ENCODE data around the gene IGF2.

The IGF2 gene

DNA sequence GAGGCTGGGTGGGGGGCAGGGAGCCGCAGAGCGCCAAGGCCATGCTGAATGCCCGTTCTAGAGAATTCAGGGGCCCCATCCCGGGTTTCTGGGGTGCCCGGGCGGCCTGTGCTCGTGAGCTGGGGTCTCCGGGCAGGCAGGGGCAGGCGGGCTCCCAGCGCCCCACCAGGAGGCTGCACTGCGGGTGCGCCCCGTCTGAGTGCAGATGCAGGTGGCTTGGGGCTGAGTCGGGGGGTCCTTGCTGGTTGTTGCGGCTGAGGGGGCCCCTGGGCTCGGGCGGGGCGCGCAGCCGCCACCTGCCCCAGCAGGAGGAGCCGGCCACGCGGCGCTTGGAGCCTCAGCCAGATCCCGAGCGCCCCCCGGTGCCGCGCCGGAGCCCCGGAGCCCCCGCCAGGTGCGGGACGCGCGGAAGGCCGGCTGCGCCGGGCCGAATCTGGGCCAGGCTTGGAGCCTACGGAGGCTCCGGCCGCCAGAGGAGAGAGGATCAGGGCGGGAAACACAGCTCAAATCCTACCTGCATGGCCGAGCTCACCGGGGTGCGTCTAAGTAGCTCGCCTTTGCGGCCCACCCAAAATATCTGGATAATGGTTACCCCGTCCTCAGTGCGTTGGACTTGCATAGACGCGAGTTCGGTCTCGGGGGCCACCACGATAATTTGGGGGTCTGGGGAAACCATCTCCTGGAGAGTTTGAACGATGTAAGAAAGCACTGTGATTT, 590 bp upstream of the IGF2 start:
- Histone ChIP-seq H3K9ac (ENCODE audit: low read depth, low read length) (peak overlapping the region; percentile 30), H3K4me1 (ENCODE audit: insufficient read depth, low read length) (peaks cover 8% of the 10 kb centered on the region; the same call in 1 of the 2 replicates), H3K36me3 (ENCODE audit: insufficient read depth, low read length) (no peaks in the 10 kb centered on the region), H3K9me3 (ENCODE audit: control insufficient read depth, insufficient read depth, low read length) (no peaks in the 10 kb centered on the region)

DNA sequence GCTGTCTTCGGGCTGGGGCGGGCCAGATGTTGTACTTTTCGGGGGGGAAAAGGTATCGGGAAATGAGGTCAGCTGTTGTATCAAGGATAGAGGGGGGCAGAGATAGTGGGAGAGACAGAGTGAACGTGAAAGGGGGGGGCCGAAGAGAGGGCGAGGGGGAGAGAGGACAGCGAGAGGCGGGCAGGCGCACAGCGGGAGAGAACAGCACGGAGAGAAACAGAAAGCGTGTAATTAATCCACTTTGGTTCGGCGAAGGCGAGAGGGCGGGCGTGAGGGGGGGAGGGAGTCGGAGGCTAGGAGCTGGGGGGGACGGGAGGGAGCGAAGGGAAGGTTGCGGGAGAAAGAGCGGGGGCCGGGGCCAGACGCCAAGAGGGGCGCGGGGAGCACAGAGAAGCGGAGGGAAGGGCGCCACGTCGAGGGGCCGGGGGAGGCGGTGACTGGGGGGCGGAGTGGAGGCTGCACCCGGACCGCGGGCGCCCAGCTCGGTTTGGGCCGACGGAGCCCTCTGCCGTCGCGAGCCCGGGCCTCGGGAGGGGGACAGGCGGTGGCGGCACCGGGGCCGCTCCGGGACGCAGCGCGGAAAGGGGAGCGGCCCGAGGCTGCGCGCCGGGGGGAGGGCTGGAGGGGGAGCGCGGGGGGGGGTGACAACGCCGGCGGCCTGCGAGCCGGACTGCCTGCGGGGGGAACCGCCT, 612 bp downstream of the IGF2 start:
- no peaks in the 10 kb centered on the region for H3K36me3 ChIP-seq (ENCODE audit: insufficient read depth, low read length)
- peak overlapping the region; percentile 13; the same call in 1 of the 2 replicates for H3K9ac ChIP-seq (ENCODE audit: low read depth, low read length)
- H3K9me3 ChIP-seq (ENCODE audit: control insufficient read depth, insufficient read depth, low read length): no peaks in the 10 kb centered on the region
- H3K4me1 ChIP-seq (ENCODE audit: insufficient read depth, low read length): peaks cover 8% of the 10 kb centered on the region; the same call in 1 of the 2 replicates

DNA sequence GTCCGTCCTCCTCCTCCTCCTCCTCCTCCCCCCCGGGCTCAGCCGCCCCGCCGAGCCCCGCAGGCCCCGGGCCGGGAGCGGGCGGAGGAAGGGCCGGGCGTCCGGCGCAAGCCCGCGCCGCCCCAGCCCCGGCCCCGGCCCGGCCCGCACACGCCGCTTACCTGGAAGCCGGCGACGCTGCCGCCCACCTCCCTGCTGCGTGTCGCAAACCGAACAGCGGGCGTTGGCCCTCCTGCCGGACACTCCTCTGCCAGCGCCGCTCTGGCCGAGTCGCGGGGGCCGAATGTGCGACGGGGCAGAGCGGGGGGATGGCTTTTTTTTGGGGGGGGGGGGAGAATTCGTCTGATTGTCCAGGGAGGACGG, 1.1 kb downstream of the IGF2 start:
- Histone ChIP-seq H3K9me3 (ENCODE audit: control insufficient read depth, insufficient read depth, low read length) (no peaks in the 10 kb centered on the region), H3K4me1 (ENCODE audit: insufficient read depth, low read length) (peaks cover 8% of the 10 kb centered on the region; the same call in 1 of the 2 replicates), H3K9ac (ENCODE audit: low read depth, low read length) (peak overlapping the region; percentile 78; the same call in 1 of the 2 replicates), H3K36me3 (ENCODE audit: insufficient read depth, low read length) (no peaks in the 10 kb centered on the region)

DNA sequence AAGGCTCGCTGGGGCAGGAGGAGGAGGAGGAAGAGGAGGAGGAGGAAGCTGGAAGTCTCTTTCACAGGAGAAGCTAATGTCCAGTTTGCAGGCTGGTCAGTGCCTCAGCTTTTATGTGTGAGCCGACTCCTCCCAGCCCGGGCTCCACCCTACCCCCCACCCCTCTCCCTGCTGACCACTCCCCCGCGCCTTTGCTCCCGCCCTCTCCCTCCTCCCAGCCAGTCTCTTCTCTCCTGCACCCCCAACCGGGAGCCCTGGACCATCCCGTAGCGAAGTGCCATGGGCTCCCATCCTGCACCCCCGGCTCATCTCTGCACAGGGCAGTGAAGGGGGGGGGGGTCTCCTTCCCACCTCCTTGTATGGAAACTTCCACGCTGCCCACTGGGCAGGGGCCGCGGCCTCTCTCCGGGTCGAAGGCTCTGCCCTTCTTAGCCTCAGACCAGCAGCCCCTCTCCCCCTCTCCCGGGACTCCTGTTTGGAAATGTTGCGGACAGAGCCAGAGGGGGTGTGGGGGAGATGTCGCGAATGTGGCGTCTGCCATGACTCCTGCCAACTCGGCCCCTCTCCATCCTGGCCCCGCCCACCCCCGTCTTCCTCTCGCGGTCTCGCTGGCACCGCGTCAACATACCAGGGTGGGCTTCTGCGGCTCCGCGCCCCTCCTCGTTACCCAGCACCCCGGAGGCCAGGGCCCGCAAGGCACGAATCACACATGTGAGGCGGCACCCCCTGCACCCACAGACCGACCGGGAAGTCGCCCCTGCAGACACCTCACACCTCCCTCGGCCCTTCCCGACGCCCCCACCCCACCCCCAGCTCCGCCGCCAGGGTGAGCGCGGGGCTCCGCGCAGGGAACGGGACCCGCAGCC, 1.8 kb downstream of the IGF2 start:
- Histone ChIP-seq H3K4me1 (ENCODE audit: insufficient read depth, low read length) (peaks cover 2% of the 10 kb centered on the region; the same call in 1 of the 2 replicates), H3K36me3 (ENCODE audit: insufficient read depth, low read length) (no peaks in the 10 kb centered on the region), H3K9me3 (ENCODE audit: control insufficient read depth, insufficient read depth, low read length) (no peaks in the 10 kb centered on the region), H3K9ac (ENCODE audit: low read depth, low read length) (peak overlapping the region; percentile 78; the same call in 1 of the 2 replicates)

DNA sequence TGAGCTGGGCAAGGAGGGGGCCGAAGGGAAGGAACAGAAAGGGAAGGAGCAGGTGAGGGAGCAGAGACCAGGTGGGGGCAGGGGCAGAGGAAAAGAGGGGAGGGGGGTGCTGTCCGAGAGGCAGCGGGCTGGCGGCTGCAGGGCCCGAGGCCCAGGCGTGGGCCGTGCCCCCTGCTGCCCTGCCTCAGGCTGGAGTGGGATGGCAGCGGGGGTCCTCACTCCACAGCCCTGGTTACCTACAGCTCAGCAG, 2.3 kb downstream of the IGF2 start:
- Histone ChIP-seq H3K36me3 (ENCODE audit: insufficient read depth, low read length) (no peaks in the 10 kb centered on the region), H3K9me3 (ENCODE audit: control insufficient read depth, insufficient read depth, low read length) (no peaks in the 10 kb centered on the region), H3K9ac (ENCODE audit: low read depth, low read length) (peak overlapping the region; percentile 78; the same call in 1 of the 2 replicates), H3K4me1 (ENCODE audit: insufficient read depth, low read length) (no peaks in the 10 kb centered on the region)

DNA sequence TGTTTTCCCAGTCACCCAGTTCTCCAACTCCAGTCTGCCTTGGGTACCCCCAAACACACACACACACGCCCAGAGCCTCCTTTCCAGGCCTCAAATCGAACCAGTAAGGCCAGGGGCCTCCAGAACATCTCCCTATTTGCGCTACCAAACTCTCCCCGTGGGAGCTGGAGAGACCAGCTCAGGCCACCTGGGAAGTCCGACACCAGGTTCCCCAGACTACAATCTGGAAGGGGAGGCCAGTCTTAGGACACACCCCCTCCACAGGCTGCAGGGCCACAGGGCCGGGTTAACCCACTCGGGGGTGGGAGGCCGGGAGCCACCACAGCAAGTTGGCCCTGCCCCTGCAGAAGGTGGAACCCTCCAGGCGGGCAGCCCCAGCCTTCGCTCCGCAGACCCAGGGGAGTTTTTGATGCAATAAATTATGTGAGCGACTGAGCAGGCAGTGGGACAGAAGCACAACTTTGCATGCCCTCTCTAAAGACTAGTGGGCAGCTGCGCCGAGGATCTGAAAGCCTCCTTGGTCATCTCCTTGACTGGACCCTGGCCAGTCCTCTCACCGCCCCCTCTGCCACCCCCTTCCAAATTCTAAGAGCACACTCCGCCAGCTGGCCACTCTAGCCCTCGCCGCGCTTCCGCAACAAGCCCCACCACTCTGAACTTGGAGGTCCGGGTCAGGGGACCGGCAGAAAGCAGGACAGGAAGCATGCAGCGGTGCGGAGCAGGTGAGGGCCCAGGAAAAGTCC, 2.8 kb downstream of the IGF2 start:
- Histone ChIP-seq H3K9me3 (ENCODE audit: control insufficient read depth, insufficient read depth, low read length) (no peaks in the 10 kb centered on the region), H3K9ac (ENCODE audit: low read depth, low read length) (peak overlapping the region; percentile 78; the same call in 1 of the 2 replicates), H3K36me3 (ENCODE audit: insufficient read depth, low read length) (no peaks in the 10 kb centered on the region), H3K4me1 (ENCODE audit: insufficient read depth, low read length) (no peaks in the 10 kb centered on the region)

DNA sequence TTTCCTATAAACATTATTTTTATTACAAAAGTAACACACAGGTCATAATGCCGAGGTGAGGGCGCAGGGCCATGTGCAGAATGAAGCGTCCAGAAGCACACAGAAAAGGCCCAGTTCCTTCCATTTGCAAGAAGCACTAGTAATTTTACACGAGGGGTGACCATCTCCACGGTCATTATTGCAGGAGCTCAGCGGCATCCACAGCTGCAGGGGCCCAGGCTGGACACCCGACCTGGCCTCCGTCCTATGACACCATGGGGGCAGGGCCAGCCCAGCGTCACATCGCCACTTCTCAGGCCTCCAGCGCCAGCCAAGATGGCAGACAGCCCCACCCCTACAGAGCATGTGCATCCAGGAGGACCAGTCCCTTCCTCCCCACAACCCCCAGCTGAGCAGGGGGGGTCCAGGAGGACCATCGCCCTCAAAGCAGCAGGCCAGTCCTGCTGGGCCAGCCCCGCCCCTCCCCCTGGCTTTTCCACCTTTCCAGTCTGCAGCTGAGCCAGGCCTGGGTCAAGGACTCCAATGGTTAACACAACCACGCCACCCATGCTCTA, 3.5 kb downstream of the IGF2 start:
- Histone ChIP-seq H3K9me3 (ENCODE audit: control insufficient read depth, insufficient read depth, low read length) (no peaks in the 10 kb centered on the region), H3K9ac (ENCODE audit: low read depth, low read length) (no peak overlapping the region), H3K36me3 (ENCODE audit: insufficient read depth, low read length) (no peaks in the 10 kb centered on the region), H3K4me1 (ENCODE audit: insufficient read depth, low read length) (no peaks in the 10 kb centered on the region)

DNA sequence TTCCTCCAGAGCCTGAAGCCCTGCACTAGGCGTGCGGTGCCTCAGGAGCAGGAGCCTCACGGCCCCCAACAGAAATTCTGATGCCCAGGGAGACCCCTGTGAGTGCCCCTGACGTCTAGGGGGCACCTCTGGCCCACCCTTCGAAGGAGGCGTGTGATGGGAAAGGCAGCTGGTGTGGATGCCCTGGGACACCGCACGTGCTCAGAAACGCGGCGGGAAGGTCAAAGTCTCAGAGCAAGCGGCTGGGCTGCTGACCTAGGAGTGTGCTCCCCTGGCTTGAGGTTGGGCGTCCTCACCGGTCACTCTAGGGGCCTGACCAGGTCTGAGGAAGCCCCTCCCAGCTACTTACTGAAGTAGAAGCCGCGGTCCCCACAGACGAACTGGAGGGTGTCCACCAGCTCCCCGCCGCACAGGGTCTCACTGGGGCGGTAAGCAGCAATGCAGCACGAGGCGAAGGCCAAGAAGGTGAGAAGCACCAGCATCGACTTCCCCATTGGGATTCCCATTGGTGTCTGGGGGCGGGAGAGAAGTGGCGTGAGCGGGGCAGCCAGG, 4.1 kb downstream of the IGF2 start:
- Histone ChIP-seq H3K9me3 (ENCODE audit: control insufficient read depth, insufficient read depth, low read length) (no peaks in the 10 kb centered on the region), H3K9ac (ENCODE audit: low read depth, low read length) (no peak overlapping the region), H3K4me1 (ENCODE audit: insufficient read depth, low read length) (no peaks in the 10 kb centered on the region), H3K36me3 (ENCODE audit: insufficient read depth, low read length) (no peaks in the 10 kb centered on the region)

DNA sequence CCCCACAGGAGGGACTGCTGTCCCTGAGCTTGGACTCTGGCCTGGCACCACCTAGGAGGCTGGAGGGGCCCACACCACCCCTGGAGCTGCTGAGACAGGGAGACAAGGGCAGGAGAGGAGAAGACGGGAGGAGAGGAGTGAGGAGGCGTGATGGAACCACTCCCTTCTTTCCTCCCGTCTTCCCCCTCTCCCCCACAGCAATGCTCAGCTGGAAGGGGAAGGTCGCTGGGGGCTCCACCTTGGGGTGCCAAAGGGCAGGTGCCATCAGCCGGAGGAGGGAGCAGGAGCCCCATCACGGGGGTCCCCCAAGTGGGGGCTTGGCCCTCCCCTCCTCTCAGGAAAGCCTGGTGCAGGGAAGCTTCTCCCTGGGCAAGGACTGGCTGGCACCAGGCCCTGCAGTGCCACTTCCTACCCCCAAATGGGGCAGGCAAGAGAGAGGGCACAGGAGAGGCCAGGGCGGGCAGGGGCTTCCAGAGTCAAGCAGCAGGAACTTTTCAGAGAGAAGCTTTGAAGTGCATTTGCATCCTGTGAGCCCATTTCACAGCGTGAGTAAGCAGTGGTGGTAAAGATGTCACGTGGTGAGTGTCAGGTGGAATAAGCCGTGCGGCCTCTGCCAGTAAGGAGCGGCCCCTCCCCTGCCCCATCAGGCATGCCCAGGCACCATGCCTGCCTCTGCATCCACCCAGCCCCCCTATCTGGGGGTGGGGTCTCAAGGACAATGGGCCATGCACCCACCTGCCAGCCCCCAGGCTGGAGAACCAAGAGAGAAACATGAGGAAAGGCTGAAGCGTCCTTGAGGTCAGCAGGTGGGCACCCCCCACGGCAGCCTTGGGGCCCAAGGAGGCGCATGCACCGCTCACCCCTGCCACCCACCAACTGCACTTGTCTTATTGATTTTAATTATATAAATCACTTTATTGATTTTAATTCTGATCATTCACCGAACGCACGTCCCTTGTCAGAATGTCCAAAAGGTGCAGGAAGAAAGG, 4.9 kb downstream of the IGF2 start:
- Histone ChIP-seq H3K36me3 (ENCODE audit: insufficient read depth, low read length) (no peaks in the 10 kb centered on the region), H3K9ac (ENCODE audit: low read depth, low read length) (no peak overlapping the region), H3K9me3 (ENCODE audit: control insufficient read depth, insufficient read depth, low read length) (no peaks in the 10 kb centered on the region), H3K4me1 (ENCODE audit: insufficient read depth, low read length) (no peaks in the 10 kb centered on the region)

DNA sequence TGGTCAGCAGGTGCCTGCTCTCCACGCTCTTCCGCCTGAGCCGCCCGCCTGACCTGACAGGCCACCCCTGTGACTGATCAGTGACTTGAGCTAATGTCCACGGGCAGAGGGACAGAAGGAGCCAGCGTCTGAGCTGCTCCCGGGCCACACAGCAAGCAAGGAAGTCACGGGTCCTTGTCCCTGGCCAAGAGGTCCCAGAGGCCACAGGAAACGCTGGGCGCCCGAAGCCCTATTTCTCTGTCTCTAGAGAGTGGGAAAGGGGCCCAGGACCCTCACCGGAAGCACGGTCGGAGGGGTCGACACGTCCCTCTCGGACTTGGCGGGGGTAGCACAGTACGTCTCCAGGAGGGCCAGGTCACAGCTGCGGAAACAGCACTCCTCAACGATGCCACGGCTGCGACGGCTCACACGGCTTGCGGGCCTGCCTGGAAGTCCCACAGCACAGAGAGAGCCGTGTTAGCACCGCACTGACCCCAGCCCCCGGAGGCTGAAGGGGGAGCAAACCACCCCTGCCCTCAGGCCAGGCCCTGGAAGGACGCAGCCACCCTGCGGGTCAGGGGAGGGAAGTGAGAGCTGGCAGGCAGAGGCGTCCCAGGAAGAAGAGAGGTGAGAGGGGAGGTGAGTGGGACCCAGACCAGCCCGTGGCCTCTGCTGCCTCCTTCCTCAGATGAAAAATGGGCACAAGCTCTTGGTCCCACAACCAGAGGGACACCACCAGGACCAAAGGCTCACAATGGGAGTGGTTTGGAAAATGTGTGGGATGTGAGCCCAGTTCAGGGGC, 5.8 kb downstream of the IGF2 start:
- Histone ChIP-seq H3K9me3 (ENCODE audit: control insufficient read depth, insufficient read depth, low read length) (no peaks in the 10 kb centered on the region), H3K9ac (ENCODE audit: low read depth, low read length) (no peak overlapping the region), H3K4me1 (ENCODE audit: insufficient read depth, low read length) (no peaks in the 10 kb centered on the region), H3K36me3 (ENCODE audit: insufficient read depth, low read length) (no peaks in the 10 kb centered on the region)

DNA sequence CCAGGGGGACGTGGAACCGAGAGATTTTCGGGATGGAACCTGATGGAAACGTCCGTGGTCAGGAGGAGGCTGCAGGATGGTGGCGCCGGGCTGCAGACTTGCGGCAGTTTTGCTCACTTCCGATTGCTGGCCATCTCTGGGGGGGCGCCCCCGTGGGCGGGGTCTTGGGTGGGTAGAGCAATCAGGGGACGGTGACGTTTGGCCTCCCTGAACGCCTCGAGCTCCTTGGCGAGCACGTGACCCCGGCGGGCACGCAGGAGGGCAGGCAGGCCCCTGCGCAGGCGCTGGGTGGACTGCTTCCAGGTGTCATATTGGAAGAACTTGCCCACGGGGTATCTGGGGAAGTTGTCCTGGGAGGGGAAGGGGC, 6.3 kb downstream of the IGF2 start:
- Histone ChIP-seq H3K9ac (ENCODE audit: low read depth, low read length) (no peak overlapping the region), H3K36me3 (ENCODE audit: insufficient read depth, low read length) (no peaks in the 10 kb centered on the region), H3K4me1 (ENCODE audit: insufficient read depth, low read length) (no peaks in the 10 kb centered on the region), H3K9me3 (ENCODE audit: control insufficient read depth, insufficient read depth, low read length) (no peaks in the 10 kb centered on the region)

DNA sequence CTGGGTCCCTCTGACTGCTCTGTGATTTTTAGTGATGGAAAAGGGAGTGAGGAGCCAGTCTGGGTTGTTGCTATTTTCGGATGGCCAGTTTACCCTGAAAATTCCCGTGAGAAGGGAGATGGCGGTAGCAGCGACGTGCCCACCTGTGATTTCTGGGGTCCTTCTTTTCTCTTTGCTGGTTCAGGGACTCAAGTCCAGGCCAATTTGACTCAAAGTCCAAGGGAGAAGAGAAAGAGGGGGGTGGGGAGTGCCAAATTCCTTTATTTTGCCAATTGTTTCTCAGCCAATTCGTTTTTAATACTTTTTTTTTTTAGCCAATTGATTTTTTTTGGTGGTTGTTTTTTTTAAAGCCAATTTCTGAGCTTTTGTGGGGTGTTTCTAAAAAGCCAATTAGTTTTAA, 6.9 kb downstream of the IGF2 start:
- Histone ChIP-seq H3K9me3 (ENCODE audit: control insufficient read depth, insufficient read depth, low read length) (no peaks in the 10 kb centered on the region), H3K4me1 (ENCODE audit: insufficient read depth, low read length) (no peaks in the 10 kb centered on the region), H3K9ac (ENCODE audit: low read depth, low read length) (no peak overlapping the region), H3K36me3 (ENCODE audit: insufficient read depth, low read length) (no peaks in the 10 kb centered on the region)
